Activated naive CD4-positive, alpha-beta T cell treated with anti-CD3 and anti-CD28 coated beads, Interleukin-2, amount 50 U/mL, for 16 hours (primary cell): Measurements from ENCODE around the gene WBP1L.
"Not testable (repeated sequence)": the region's sequence is repeated elsewhere in the genome, so short reads cannot be mapped to it uniquely, and the experiment has no call there.

Experiments
- DNase-seq: peaks from one replicate; pipeline ENCODE4 v3.0.0-alpha.2; 2020

The WBP1L gene

DNA sequence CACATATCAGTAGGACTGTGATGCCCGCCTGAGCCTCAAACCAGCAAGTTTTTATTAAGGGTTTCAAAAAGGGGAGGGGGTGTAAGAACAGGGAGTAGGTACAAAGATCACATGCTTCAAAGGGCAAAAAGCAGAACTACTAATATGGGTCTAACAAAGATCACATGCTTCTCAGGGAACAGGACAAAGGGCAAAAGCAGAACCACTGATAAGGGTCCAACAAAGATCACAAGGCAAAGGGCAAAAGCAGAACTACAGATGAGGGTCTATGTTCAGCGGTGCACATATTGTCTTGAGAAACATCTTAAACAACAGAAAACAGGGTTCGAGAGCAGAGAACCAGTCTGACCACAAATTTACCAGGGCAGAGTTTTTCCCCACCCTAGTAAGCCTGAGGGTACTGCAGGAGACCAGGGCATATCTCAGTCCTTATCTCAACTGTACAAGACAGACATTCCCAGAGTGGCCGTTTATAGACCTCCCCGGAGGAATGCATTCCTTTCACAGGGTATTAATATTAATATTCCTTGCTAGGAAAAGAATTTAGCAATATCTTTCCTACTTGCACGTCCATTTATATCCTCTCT lies 100.5 kb downstream of the WBP1L start:
- not testable (repeated sequence) for DNase-seq

DNA sequence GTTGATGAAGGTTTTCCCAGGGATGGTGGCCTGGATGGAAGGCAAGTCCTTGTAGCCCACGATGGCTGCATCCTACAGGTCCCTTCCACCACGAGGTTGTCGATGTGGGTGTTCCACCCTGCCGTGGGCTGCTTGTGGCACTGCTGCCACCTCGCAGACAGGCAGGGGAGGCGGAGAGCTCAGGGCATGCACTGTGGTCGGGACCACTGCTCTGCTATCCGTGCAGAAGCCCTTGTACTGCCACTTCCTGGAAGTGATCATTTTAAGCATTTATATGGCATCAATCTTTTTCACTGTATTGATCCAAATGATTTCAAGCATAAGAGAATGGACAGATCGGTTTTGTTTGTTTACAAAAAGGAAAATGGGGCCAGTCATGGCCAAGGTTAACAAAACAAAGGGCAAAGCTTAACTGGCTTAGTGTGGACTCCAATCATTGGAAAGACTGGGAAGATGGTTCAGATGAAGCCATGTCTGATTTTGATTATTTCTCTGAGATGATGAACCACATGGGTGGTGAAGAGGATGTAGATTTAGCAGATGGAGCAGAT lies 101.7 kb downstream of the WBP1L start:
- no peak for DNase-seq

DNA sequence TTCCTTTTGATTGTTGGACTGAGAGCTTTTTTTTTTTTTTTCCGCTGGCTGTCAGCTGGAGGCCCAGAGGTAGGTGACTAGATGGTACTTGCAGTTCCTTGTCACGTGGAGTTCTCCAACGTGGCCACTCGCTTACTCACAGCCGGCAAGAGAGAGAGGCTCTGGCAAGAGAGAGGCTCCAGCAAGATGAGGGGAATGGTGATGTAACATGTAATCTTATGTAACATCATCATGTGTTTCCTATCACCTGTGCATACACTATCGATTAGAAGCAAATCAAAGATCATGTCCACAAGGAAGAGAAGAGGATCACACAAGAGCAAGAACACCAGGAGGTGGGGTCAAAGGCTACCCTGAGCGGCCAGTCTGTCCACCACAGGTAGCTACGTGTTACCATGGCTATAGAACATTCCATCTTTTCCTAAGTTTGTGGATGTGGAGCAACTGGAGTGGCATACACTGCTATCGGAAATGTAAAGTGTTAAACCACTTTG lies 106.3 kb downstream of the WBP1L start:
- DNase-seq, result no peak

DNA sequence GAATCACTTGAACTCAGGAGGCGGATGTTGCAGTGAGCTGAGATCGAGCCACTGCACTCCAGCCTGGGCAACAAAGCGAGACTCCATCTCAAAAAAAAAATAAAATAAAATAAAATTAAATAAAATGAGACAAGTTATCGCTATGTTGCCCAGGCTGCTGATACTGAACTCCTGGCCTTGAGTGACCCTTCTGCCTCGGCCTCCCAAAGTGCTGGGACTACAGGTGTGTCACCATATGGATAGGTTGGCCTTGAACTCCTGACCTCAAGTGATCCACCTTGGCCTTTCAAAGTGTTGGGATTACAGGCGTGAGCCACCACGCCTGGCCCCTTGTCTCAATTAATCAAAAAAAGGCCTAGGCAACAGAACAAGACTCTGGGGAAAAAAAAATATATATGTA lies 109.5 kb downstream of the WBP1L start:
- DNase-seq, result not testable (repeated sequence)

DNA sequence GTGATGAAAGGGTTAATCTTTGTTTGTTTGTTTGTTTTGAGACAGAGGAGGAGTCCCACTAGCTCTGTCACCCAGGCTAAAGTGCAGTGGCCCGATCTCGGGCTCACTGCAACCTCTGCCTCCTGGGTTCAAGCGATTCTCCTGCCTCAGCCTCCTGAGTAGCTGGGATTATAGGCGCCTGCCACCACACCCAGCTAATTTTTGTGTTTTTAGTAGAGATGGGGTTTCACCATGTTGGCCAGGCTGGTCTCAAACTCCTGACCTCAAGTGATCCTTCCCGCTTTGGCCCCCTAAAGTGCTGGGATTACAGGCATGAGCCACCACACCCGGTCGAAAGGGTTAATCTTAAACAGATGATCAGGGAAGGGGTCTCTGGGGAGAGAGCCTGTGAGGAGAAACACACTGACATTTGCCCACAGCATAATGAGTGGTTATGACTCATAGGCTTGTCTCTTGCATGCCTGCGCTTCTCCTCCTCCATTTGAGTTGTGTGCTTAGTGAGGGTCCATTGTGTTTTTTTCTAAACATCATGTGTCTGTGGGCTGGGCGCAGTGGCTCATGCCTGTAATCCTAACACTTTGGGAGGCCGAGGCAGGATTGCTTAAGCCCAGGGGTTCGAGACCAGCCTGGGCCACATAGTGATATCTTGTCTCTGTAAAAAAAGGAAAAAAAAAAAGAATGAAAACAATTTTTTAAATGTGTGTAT lies 112.1 kb downstream of the WBP1L start:
- not testable (repeated sequence) for DNase-seq

DNA sequence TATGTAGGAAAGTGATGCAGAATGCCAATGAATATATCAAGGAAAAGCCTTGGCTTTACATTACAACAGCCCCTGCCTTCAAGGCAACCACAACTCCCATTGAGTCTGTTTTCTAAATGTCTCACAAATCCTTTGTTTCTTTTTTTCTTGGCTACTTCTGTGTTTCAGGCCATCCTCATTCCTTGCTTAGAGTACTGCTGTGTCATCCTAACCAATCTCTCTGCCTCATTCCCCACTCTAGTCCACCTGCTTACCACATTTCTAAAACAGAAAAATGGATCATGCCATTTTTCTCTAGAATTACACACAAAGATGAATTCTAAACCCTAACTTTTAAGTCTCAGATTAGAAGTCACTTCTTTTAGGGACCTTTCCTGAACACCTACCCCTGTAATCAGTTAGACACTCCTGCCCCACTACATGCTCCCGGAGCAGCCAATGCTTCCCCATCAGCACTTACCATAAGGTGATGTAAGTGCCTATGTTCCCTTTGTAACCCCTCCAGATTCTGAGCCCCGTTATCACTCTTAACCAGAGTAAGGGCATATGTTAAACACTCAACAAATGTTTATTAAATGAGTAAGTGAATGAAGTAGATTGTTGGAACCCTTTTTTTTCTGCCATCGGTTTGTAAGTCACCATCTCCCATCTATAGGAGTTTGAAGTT lies 113.1 kb downstream of the WBP1L start:
- DNase-seq, result no peak

DNA sequence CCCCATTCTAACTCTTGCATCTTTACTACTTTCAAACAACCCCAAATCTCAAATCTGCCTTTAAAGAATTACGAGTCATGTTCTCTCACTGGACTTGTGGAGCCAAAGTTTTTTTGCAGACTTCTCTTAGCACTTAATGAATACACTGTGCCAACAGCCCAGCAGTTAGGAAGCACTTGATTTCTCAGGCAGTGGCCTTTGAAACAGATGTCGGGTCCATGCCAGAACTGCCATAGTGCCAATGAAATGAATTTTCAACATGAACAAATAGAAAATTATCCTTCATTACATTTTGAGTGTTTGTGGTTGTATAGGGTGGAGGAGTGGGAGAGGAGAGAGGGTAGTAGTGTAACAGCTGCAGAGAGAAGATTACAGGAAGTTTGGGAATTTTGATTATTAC lies 116.2 kb downstream of the WBP1L start:
- DNase-seq, result no peak

DNA sequence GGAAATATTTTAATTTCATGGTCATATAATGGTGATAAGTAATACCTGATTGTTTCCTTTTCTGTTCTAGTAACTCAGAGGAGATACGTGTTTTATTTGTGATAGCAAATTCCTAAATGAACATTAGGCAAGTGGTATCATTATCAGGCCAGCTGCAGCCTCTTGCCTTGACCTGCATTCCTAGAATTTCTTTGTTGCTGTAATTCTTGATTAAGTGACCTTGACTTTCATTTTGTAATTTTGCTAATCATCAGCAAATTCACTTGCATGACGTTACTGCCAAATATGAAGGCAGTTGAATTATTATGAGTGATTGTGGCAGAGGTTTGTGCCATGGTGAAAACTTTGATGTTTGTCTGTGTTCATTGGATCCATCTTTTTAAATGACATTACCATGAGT lies 119.9 kb downstream of the WBP1L start:
- no peak for DNase-seq

DNA sequence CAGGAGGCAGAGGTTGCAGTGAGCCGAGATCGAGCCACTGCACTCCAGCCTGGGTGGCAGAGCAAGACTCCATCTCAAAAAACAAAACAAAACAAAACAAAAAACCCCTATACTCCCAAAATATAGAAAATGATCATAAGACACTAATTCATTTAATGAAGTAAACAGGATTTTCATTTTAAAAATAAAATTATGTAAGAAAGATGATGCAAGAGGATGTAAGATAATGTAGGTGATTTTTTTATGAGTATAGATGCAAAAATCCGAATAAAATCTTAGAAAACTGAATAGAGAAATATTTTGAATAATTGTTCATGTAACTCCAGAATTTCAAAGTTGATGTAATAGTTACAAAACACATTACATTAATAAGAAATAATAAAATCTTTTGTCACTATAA lies 121.9 kb downstream of the WBP1L start:
- no peak for DNase-seq
